Stomach (tissue), 4 donors: ENCODE results near the gene ANXA8.

Experiments used
- CTCF ChIP-seq, 7 experiments: fragments of 450-650 bp in 4 of 7; fragments of 200-600 bp in 3 of 7; sonication (generic) in 3 of 7; IDR thresholded peaks; one replicate each; pipeline ENCODE4 v1.5.1; 2016 to 2019; ENCODE audit warnings: antibody characterized with exemption in 7 of 7, control low read depth in 2 of 7, mild to moderate bottlenecking in 1 of 7
- POLR2A ChIP-seq, 4 donors: fragments of 450-650 bp; IDR thresholded peaks; one replicate each; pipeline ENCODE4 v1.6.1; 2016; ENCODE audit warnings: antibody characterized with exemption in 4 of 4, control low read depth in 2 of 4, mild to moderate bottlenecking in 1 of 4, moderate library complexity in 1 of 4
- POLR2AphosphoS5 ChIP-seq, 3 donors: sonication (generic); formaldehyde crosslinking; IDR thresholded peaks; one replicate each; pipeline ENCODE4 v1.6.1; 2016; ENCODE audit warnings: antibody characterized with exemption in 3 of 3

- no peak for TF ChIP-seq POLR2AphosphoS5 (IDR thresholded peaks at IDR 0.05)
- TF ChIP-seq CTCF (IDR thresholded peaks at IDR 0.05), result no peak
- TF ChIP-seq POLR2A (IDR thresholded peaks at IDR 0.05), result no peak
Observed at GRCh38 chr10:47450442-47450841, 33.5 kb downstream of the ANXA8 start.
